Measurements from ENCODE around the gene PPP2R2B.

The PPP2R2B gene

GRCh38 chr5:146695646-146696045 lies 182.9 kb downstream of the PPP2R2B start:
- DNase-seq, result no peak

- no peak for DNase-seq
These were observed 187.6 kb downstream of the PPP2R2B start for GRCh38 chr5:146690880-146691355.

- DNase-seq, result no peak
These were observed 190.9 kb downstream of the PPP2R2B start for GRCh38 chr5:146687630-146688029.

GRCh38 chr5:146683861-146684260 lies 194.7 kb downstream of the PPP2R2B start:
- DNase-seq, result no peak

- no peak for DNase-seq
These were observed 195.5 kb downstream of the PPP2R2B start for GRCh38 chr5:146682899-146683532.

- DNase-seq, result no peak
These were observed 196.9 kb downstream of the PPP2R2B start for GRCh38 chr5:146681585-146682105.

DNA sequence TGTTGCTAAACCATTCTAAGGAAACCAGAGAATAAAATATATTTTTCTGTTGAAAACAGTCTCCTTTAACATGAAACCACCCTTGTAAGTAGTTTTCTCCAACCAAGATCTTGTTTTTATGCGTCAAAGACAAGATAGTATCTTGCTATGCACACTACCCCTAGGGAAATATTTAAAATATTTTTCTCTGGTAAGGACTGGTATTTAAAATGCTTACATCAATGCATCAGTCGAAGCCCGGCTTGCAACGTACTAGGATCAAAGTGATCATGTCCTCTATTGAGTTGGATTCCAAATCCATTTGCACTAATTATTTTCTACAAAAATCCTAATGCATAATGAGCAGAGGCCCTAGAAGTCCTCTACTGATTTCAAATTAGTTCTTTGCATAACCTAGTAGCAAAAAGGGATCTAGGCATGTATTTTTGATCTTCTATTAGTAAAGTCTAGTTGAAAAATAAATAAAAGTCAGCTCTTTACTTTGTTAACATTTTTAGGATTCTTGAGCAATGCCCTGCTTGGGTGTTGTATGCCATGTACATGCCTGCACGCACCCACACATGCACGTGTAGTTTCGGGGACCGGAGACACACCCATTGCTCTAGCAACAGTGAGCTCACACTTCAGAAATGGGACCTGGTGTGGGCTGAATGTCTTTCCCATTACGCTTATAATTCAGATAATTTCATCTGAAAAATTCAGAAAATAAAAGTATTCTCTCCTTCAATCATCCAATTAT lies 197.5 kb downstream of the PPP2R2B start:
- no peak for DNase-seq

DNA sequence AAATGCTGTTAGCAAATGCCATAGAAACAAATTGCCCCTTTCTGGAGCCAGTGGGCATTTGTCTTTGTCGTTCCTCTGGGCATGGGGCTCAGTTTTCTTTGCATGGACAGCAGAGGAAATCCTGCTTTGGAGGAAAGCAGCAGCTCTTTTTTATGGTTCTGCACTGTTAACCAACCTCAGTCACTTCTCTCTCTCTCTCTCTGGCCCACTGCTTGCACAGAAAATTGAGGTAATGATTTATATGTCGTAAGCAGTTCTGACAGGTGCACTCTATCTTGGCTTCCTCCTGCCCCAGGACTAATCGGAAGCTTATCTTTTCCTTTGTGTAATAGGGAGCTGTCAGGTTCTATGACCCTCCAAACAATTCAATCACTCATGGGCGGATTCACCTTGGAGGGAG lies 202.9 kb downstream of the PPP2R2B start:
- DNase-seq, result no peak

- no peak for DNase-seq
These were observed 205.7 kb downstream of the PPP2R2B start for GRCh38 chr5:146672866-146673265.

GRCh38 chr5:146671561-146672295 lies 206.8 kb downstream of the PPP2R2B start:
- DNase-seq, result no peak

DNA sequence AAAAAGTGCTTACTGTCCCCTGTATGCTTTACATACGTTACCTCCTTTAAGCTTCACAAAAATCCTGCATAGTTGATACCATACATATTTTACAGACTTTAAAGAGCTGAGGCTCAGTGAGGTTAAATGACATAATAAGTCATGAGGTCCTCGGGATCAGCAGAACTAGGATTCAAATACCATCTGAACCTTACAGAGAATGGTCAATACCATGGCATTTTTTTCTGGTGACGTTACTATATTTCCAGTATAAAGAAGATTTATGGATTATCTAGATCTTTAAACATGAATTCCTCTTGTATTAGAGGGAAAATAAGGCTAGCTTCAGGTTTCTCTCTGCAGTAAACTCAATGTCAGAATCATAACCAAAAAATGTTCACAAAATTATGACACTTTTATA lies 208.9 kb downstream of the PPP2R2B start:
- no peak for DNase-seq

GRCh38 chr5:146667633-146668272 lies 210.8 kb downstream of the PPP2R2B start:
- no peak for DNase-seq

DNA sequence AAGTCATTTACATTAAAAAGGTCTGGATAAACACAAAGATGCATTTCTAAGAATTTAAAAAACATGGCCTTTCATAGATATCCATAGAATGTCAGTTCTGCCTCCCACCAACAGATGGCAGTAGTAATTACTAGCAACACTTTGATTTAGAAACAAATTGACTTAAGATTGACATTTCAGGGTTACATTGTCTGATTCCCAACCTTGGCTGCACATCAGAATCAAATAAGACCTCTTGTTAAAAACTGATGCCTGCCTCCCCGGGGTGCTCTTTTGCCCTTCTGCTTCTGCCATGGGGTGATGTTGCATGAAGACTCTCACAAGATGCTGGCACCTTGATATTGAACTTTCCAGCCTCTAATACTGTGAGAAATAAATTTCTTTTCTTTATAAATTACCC lies 216.3 kb downstream of the PPP2R2B start:
- no peak for DNase-seq

- DNase-seq, result no peak
These were observed 218.1 kb downstream of the PPP2R2B start for GRCh38 chr5:146660376-146660960.

DNA sequence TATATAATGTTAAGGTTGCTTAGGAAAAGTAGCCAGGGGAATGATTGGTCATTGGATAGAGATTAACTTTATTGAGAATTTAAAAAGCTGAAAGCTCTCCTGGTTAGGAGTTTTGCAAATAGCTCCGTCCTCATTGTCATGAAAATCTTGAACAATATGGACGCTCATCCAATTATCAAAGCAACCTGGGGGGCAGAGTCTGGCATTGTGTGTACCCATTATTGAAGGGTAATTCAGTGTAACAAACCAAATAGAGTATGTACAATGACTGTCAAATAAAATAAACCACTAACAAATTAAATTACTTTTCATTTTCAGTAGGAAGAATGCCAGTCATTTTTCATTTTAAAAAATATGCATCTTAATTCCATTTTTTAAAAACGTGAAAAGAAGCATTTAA lies 218.6 kb downstream of the PPP2R2B start:
- DNase-seq, result no peak

DNA sequence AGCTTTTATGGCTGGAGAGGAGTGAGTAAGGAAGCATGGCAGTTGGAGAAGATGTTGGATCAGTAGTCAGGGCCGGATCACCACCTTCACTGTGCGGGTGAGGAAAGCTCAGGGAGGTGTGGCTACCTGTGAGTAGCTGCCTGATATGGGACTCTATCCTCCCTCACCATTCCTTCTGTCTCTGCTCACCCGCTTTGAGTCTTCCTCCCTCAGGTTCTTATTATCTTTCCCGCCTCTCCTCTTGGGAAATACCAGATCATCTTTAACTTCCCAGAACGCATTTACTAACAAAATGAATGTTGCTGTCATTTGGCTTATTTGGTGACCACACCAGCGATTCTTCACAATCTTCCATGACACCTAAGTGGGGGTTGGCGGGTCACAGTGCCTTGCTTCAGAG lies 221.9 kb downstream of the PPP2R2B start:
- DNase-seq, result no peak

GRCh38 chr5:146653560-146653959 lies 225.0 kb downstream of the PPP2R2B start:
- DNase-seq, result no peak

GRCh38 chr5:146652547-146652946 lies 226.0 kb downstream of the PPP2R2B start:
- no peak for DNase-seq

GRCh38 chr5:146647656-146648199 lies 230.8 kb downstream of the PPP2R2B start:
- no peak for DNase-seq

DNA sequence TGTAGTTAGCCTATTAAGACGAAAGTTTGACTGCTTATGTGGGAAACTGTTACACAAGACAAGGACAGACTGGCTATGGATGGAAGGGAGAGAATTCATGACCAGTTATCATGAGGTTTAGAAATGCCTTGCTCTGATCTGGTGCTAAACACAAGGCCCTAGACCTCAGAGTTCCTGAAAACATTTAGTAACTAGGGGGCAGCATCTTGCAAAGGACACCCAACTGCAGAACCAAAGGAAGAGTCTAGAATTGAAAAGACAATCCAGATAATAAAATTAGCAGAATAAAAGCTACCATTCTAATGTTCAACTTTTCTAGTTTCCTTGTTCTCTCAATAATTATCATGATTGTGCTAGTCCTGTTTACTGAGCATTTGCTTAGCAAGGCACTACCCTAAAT lies 232.1 kb downstream of the PPP2R2B start:
- no peak for DNase-seq

DNA sequence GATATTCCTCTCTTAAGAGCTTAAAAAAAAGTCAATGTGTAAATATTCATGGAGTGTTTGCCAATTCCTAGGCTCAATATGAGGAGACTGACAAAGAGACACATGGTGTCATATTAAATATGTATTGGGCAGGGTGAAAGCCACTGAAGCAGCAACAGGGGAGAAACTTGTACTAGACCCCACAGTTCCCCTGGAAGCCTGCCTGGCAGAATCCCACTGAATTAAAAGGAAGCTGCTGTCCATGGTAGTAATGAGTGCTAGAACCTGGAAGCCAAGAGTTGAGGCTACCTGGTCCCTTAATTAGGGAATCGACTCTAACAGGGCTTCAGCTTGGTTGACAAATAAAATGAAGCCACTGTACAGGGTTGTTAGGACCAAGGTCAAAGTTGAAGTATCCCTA lies 233.2 kb downstream of the PPP2R2B start:
- DNase-seq, result no peak

GRCh38 chr5:146644831-146645230 lies 233.7 kb downstream of the PPP2R2B start:
- no peak for DNase-seq
